Ascending aorta (tissue), 2 donors: ENCODE measurements around the gene ZCCHC13. TPM values are rescaled to one million over a fixed set of nuclear protein-coding genes. Genes with fewer than 3 reads are reported as not detected.

Experiments used
- DNase-seq, 2 donors: peaks; one replicate each; pipeline ENCODE4 v3.0.0-alpha.2; 2019; ENCODE audit warnings: low spot score in 2 of 2
- H3K27ac ChIP-seq, 2 donors: fragments of 200-600 bp; sonication (generic); one replicate each; pipeline ENCODE4 v1.5.1; 2016 to 2017; ENCODE audit warnings: mild to moderate bottlenecking in 1 of 2
- H3K27me3 ChIP-seq: fragments of 200-600 bp; sonication (generic); one replicate; pipeline ENCODE4 v1.5.1; 2017
- H3K36me3 ChIP-seq, 2 donors: fragments of 200-600 bp; sonication (generic); one replicate each; pipeline ENCODE4 v1.5.1; 2016
- H3K4me1 ChIP-seq, 2 donors: fragments of 200-600 bp; sonication (generic); one replicate each; pipeline ENCODE4 v1.5.1; 2016 to 2017; ENCODE audit warnings: mild to moderate bottlenecking in 1 of 2
- H3K4me3 ChIP-seq, 2 donors: fragments of 200-600 bp; sonication (generic); one replicate each; pipeline ENCODE4 v1.5.1; 2016 to 2017; ENCODE audit warnings: mild to moderate bottlenecking in 1 of 2
- H3K9me3 ChIP-seq, 2 donors: fragments of 200-600 bp; sonication (generic); one replicate each; pipeline ENCODE4 v1.5.1; 2016
- CTCF ChIP-seq, 3 experiments: fragments of 200-600 bp in 2 of 3; fragments of 450-650 bp in 1 of 3; sonication (generic) in 2 of 3; IDR thresholded peaks; one replicate each; pipeline ENCODE4 v1.5.1; 2016 to 2019; ENCODE audit warnings: antibody characterized with exemption in 3 of 3, mild to moderate bottlenecking in 1 of 3, moderate library complexity in 1 of 3
- intact Hi-C: fragments of 100-400 bp; cut with DNase I; formaldehyde crosslinking; loops from one replicate; pipeline ENCODE4 v1.15.1; 2023
- total RNA-seq: library from RNA; depleted of rRNA; stranded (reverse); fragments of >200 nt; gene quantifications from one replicate; pipeline ENCODE4 v1.1.0, GENCODE V29; 2016

Gene ZCCHC13
- total RNA-seq, 1 donor from 2014 or later: not detected

DNA sequence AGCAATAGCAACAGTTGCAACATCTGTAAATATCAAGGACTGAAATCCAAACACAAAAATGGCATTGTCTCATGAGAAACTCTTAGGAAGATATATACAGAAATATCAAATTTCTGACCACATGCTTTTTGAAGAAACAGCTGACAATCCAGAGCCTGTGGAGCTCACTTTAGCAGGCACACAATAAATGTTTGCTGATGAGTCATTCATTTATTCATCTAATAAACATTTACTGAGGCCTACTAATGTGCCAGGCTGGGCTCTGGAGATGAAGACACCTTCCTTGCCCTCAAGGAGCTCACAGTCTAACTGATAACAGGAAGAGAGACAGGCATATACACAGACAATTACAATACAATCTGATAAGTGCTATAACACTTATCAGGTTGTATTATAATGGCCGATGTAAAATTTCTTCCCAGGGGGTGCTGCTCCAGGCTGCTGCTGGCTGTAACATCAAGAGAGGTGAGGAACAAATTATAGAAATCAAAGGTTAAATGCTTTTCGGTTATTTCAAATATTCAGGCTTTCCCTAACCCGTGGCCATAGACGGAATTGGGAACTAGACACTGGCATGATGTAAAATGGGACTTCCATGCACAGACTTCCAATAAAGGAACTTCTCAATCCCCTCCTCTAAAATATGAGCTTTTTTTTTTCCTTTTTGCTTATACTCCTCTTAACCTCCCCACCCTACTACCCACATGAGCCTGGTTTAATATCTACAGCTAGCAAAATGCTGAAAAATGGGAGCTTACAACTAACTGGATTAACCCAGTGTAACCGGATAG, 16.8 kb upstream of the ZCCHC13 start:
- no peak overlapping the region for H3K4me3 ChIP-seq
- peaks cover 0 to 9% of the 10 kb centered on the region in 2 donors for H3K36me3 ChIP-seq
- DNase-seq: no peak
- H3K4me1 ChIP-seq: peaks cover 0 to 6% of the 10 kb centered on the region in 2 donors
- H3K27me3 ChIP-seq: no peaks in the 10 kb centered on the region
- TF ChIP-seq CTCF (IDR thresholded peaks at IDR 0.05): no peak
- H3K9me3 ChIP-seq: no peaks in the 10 kb centered on the region
- no peak overlapping the region for H3K27ac ChIP-seq
- intact Hi-C loops: no loop called here

- Histone ChIP-seq H3K27ac (peak overlapping the region; percentile 73 to 87), H3K27me3 (no peaks in the 10 kb centered on the region), H3K36me3 (no peaks in the 10 kb centered on the region), H3K9me3 (no peaks in the 10 kb centered on the region), H3K4me3 (peak overlapping the region; percentile 57 to 71), H3K4me1 (no peaks in the 10 kb centered on the region)
- no peak for DNase-seq
- no peak for TF ChIP-seq CTCF (IDR thresholded peaks at IDR 0.05)
- intact Hi-C loops: loop anchor here (5.0 kb wide), 4 partner anchors 49 to 729 kb away; partner anchors contain the start of genes CHIC1 and SLC16A2
Observed at GRCh38 chrX:74291577-74291963, 12.4 kb upstream of the ZCCHC13 start.

- Histone ChIP-seq H3K36me3 (no peaks in the 10 kb centered on the region), H3K4me3 (peak overlapping the region; percentile 57 to 71), H3K9me3 (no peaks in the 10 kb centered on the region), H3K27me3 (no peaks in the 10 kb centered on the region), H3K4me1 (no peaks in the 10 kb centered on the region), H3K27ac (peak overlapping the region; percentile 73 to 87)
- intact Hi-C loops: loop anchor here (5.0 kb wide), 4 partner anchors 50 to 730 kb away; partner anchors contain the start of genes CHIC1 and SLC16A2
- TF ChIP-seq CTCF (IDR thresholded peaks at IDR 0.05): peak in 1 of 3 experiments; percentile 17
- peak; percentile 73 to 94 for DNase-seq
Observed at GRCh38 chrX:74291964-74292807, 11.8 kb upstream of the ZCCHC13 start.

- H3K9me3 ChIP-seq: no peaks in the 10 kb centered on the region
- intact Hi-C loops: loop anchor here (5.0 kb wide), 4 partner anchors 50 to 730 kb away; partner anchors contain the start of genes CHIC1 and SLC16A2
- H3K27ac ChIP-seq: peak overlapping the region; percentile 73 to 87
- no peak for TF ChIP-seq CTCF (IDR thresholded peaks at IDR 0.05)
- no peaks in the 10 kb centered on the region for H3K4me1 ChIP-seq
- peak overlapping the region; percentile 57 to 71 for H3K4me3 ChIP-seq
- peaks cover 4% of the 10 kb centered on the region for H3K27me3 ChIP-seq
- H3K36me3 ChIP-seq: no peaks in the 10 kb centered on the region
- no peak for DNase-seq
Observed at GRCh38 chrX:74292808-74293123, 11.2 kb upstream of the ZCCHC13 start.

GRCh38 chrX:74293343-74293946, 10.5 kb upstream of the ZCCHC13 start:
- peak overlapping the region; percentile 73 to 87 for H3K27ac ChIP-seq
- H3K4me3 ChIP-seq: peak overlapping the region; percentile 57 to 71
- peak; percentile 34 to 84 for DNase-seq
- H3K9me3 ChIP-seq: no peaks in the 10 kb centered on the region
- intact Hi-C loops: loop anchor here (5.0 kb wide), 4 partner anchors 51 to 731 kb away; partner anchors contain the start of genes CHIC1 and SLC16A2
- TF ChIP-seq CTCF (IDR thresholded peaks at IDR 0.05): no peak
- H3K4me1 ChIP-seq: no peaks in the 10 kb centered on the region
- peaks cover 6% of the 10 kb centered on the region for H3K27me3 ChIP-seq
- no peaks in the 10 kb centered on the region for H3K36me3 ChIP-seq
